Fibroblast of peridontal ligament (primary cell): ENCODE data around the gene MRPL10.
"Not testable (repeated sequence)": the region's sequence is repeated elsewhere in the genome, so short reads cannot be mapped to it uniquely, and the experiment has no call there.

ENCODE experiments used
- DNase-seq: peaks from one replicate; pipeline ENCODE4 v3.0.0-alpha.2; 2010; ENCODE audit errors: extremely low read depth

Gene MRPL10

DNA sequence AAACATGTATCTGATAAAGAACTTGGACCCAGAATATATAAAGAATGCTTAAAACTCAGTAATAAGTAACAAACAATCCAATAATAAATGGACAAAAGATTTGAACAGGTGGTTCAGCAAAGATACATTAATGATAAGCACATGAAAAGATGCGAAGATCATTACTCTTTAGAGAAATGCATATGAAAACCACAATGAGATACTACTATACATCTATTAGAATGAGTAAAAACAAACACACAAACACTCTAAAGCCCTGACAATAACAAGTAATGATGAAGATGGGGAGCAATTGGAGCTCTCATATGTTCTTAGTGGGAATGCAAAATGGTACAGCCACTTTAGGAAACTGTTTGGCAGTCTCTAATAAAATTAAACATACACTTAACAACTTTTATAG is 38.9 kb downstream of the MRPL10 start:
- DNase-seq, result no peak

GRCh38 chr17:47791025-47791424 is 40.3 kb downstream of the MRPL10 start:
- DNase-seq, result no peak

- peak; percentile 25 for DNase-seq
Observed at GRCh38 chr17:47789611-47790561, 41.5 kb downstream of the MRPL10 start.

GRCh38 chr17:47785538-47786123 is 45.7 kb downstream of the MRPL10 start:
- peak; percentile 12 for DNase-seq

GRCh38 chr17:47781397-47781796 is 49.9 kb downstream of the MRPL10 start:
- no peak for DNase-seq

DNA sequence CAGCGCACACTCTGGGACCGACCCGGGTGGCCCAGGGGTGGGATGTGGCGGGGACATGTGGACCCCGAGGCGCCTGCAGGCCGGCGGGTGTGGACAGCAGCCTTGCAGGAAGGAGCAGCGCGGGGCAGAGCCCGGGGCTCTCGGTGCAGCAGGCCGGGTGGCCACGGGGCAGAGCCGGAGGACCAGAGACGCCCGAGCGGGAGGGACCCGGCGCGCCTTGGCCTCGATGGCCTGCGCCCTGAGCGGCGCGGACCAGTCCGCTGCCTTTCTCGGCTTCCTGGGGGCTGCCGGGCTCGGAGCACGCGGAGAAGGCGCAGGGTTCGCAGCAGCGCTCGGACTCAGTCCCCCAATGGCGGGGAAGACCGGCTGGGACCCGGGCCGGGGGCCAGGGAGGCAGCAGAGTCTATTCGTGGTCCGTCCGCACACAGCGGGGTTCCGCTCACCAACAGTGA is 53.1 kb downstream of the MRPL10 start:
- DNase-seq, result no peak

GRCh38 chr17:47776330-47777197 is 54.8 kb downstream of the MRPL10 start:
- DNase-seq, result peak; percentile 57

GRCh38 chr17:47774987-47775580 is 56.3 kb downstream of the MRPL10 start:
- DNase-seq, result no peak

DNA sequence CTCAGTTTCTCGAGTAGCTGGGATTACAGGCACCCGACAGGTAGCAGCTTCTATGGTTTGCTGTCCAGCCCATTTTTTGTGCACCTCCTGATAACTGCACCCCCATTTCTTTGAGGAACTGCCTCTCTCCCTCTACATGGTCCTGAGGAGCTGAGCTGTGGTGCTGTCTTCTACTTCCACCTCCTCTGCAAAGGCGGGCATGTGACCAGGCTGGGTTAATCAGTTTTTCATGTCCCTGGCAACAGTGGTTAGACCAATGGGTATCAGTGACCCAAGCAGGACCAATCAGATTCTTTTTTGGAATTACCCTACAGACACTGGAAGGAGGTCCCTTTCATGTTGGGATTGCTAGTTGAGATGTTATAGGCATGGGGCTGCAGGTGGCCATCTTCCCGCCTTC is 57.0 kb downstream of the MRPL10 start:
- no peak for DNase-seq

DNA sequence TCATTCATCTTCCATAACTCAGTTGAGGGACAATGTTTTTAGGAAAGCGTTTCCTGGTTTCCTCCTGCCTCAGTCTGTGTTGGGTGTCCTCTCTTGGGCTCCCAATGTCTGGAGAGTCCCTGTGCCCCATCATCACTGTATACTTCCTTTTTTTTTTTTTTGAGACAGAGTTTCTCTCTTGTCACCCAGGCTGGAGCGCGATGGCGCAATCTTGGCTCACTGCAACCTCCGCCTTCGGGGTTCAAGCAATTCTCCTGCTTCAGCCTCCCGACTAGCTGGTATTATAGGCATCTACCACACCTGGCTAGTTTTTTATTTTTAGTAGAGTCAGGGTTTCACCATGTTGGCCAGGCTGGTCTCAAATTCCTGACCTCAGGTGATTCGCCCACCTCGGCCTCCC is 57.7 kb downstream of the MRPL10 start:
- not testable (repeated sequence) for DNase-seq
